ENCODE results near the gene CCDC187. TPM values are rescaled to one million over a fixed set of nuclear protein-coding genes. Genes with fewer than 3 reads are reported as not detected.

CCDC187 gene
- total RNA-seq, 1 experiment from 2014 or later, result 0.11 TPM

GRCh38 chr9:136293476-136294077, 10.3 kb downstream of the CCDC187 start:
- H3K27me3 Mint-ChIP-seq (ENCODE audit: insufficient read depth, unreplicated experiment), result no peaks in the 10 kb centered on the region
- H3K4me3 ChIP-seq (ENCODE audit: low read depth, low read length), result no peak overlapping the region
- no peak for DNase-seq
- no peaks in the 10 kb centered on the region for H3K36me3 ChIP-seq (ENCODE audit: control insufficient read depth, insufficient read depth, low read length)
- H3K4me3 Mint-ChIP-seq (ENCODE audit: unreplicated experiment), result no peak overlapping the region
- no peak for TF ChIP-seq CTCF (IDR thresholded peaks at IDR 0.05; ENCODE audit: insufficient read depth in 1 of 2, low read depth in 1 of 2, low read length in 1 of 2, severe bottlenecking in 1 of 2, unreplicated experiment in 1 of 2)
- H3K27ac Mint-ChIP-seq (ENCODE audit: unreplicated experiment), result no peak overlapping the region
- CTCF ChIA-PET, result no interaction called here
- peaks cover 20% of the 10 kb centered on the region for H3K4me1 ChIP-seq
- H3K9me3 Mint-ChIP-seq (ENCODE audit: unreplicated experiment), result no peaks in the 10 kb centered on the region
- BruUV-seq (replicated peaks), result no TSS peak
- H3K4me1 Mint-ChIP-seq (ENCODE audit: low read depth, unreplicated experiment), result no peaks in the 10 kb centered on the region
- H3K9me3 ChIP-seq, result no peaks in the 10 kb centered on the region; the same call in 1 of the 2 replicates
- intact Hi-C loops (cut with micrococcal nuclease; ENCODE audit: unreplicated experiment), result no loop called here
- POLR2A ChIA-PET, result no interaction called here
- no peaks in the 10 kb centered on the region for H3K27me3 ChIP-seq (replicated peaks; ENCODE audit: control insufficient read depth, insufficient read depth, low read length)
- H3K36me3 Mint-ChIP-seq (ENCODE audit: insufficient read depth, unreplicated experiment), result no peaks in the 10 kb centered on the region

GRCh38 chr9:136292591-136293448, 11.1 kb downstream of the CCDC187 start:
- intact Hi-C loops (cut with micrococcal nuclease; ENCODE audit: unreplicated experiment), result no loop called here
- DNase-seq, result no peak

More at GRCh38 chr9:136292591-136293448, 11.1 kb downstream of the CCDC187 start:
- no peak for TF ChIP-seq CTCF (IDR thresholded peaks at IDR 0.05; ENCODE audit: insufficient read depth in 1 of 2, low read depth in 1 of 2, low read length in 1 of 2, severe bottlenecking in 1 of 2, unreplicated experiment in 1 of 2)
- no peaks in the 10 kb centered on the region; the same call in 1 of the 2 replicates for H3K9me3 ChIP-seq
- H3K4me1 ChIP-seq, result peaks cover 20% of the 10 kb centered on the region
- ChIA-PET POLR2A (no interaction called here), CTCF (no interaction called here)
- H3K27me3 ChIP-seq (replicated peaks; ENCODE audit: control insufficient read depth, insufficient read depth, low read length), result no peaks in the 10 kb centered on the region
- H3K4me3 ChIP-seq (ENCODE audit: low read depth, low read length), result no peak overlapping the region
- Mint-ChIP-seq H3K27me3 (ENCODE audit: insufficient read depth, unreplicated experiment) (no peaks in the 10 kb centered on the region), H3K9me3 (ENCODE audit: unreplicated experiment) (no peaks in the 10 kb centered on the region), H3K36me3 (ENCODE audit: insufficient read depth, unreplicated experiment) (no peaks in the 10 kb centered on the region), H3K4me3 (ENCODE audit: unreplicated experiment) (no peak overlapping the region), H3K4me1 (ENCODE audit: low read depth, unreplicated experiment) (no peaks in the 10 kb centered on the region), H3K27ac (ENCODE audit: unreplicated experiment) (no peak overlapping the region)
- no peaks in the 10 kb centered on the region for H3K36me3 ChIP-seq (ENCODE audit: control insufficient read depth, insufficient read depth, low read length)
- BruUV-seq (replicated peaks), result no TSS peak
